ENCODE data around the gene SLC25A47.
A peak's percentile ranks its signal among the peaks of the same experiment; 100 is the strongest.
"Not testable (repeated sequence)": the region's sequence is repeated elsewhere in the genome, so short reads cannot be mapped to it uniquely, and the experiment has no call there.

SLC25A47 gene

GRCh38 chr14:100290607-100291304 lies 32.4 kb upstream of the SLC25A47 start:
- DNase-seq (ENCODE audit: low spot score), result no peak

GRCh38 chr14:100291305-100292075 lies 31.6 kb upstream of the SLC25A47 start:
- peak; percentile 58 for DNase-seq (ENCODE audit: low spot score)

GRCh38 chr14:100292301-100292775 lies 30.8 kb upstream of the SLC25A47 start:
- no peak for DNase-seq (ENCODE audit: low spot score)

GRCh38 chr14:100292776-100293461 lies 30.2 kb upstream of the SLC25A47 start:
- DNase-seq (ENCODE audit: low spot score), result no peak

- DNase-seq (ENCODE audit: low spot score), result no peak
Observed at GRCh38 chr14:100293497-100294212, 29.5 kb upstream of the SLC25A47 start.

GRCh38 chr14:100294213-100294962 lies 28.8 kb upstream of the SLC25A47 start:
- no peak for DNase-seq (ENCODE audit: low spot score)

GRCh38 chr14:100294963-100295330 lies 28.2 kb upstream of the SLC25A47 start:
- no peak for DNase-seq (ENCODE audit: low spot score)

GRCh38 chr14:100295376-100296105 lies 27.6 kb upstream of the SLC25A47 start:
- DNase-seq (ENCODE audit: low spot score), result no peak

GRCh38 chr14:100296106-100296651 lies 27.0 kb upstream of the SLC25A47 start:
- DNase-seq (ENCODE audit: low spot score), result no peak

GRCh38 chr14:100296729-100297128 lies 26.4 kb upstream of the SLC25A47 start:
- DNase-seq (ENCODE audit: low spot score), result not testable (repeated sequence)

- DNase-seq (ENCODE audit: low spot score), result peak; percentile 77
Observed at GRCh38 chr14:100297320-100298300, 25.5 kb upstream of the SLC25A47 start.

GRCh38 chr14:100298551-100299237 lies 24.4 kb upstream of the SLC25A47 start:
- no peak for DNase-seq (ENCODE audit: low spot score)

- no peak for DNase-seq (ENCODE audit: low spot score)
Observed at GRCh38 chr14:100299238-100299560, 23.9 kb upstream of the SLC25A47 start.

GRCh38 chr14:100302616-100303015 lies 20.5 kb upstream of the SLC25A47 start:
- no peak for DNase-seq (ENCODE audit: low spot score)

- DNase-seq (ENCODE audit: low spot score), result no peak
Observed at GRCh38 chr14:100303179-100303578, 20.0 kb upstream of the SLC25A47 start.

GRCh38 chr14:100303925-100304324 lies 19.2 kb upstream of the SLC25A47 start:
- DNase-seq (ENCODE audit: low spot score), result no peak

GRCh38 chr14:100304825-100305323 lies 18.3 kb upstream of the SLC25A47 start:
- no peak for DNase-seq (ENCODE audit: low spot score)

GRCh38 chr14:100305324-100306100 lies 17.6 kb upstream of the SLC25A47 start:
- no peak for DNase-seq (ENCODE audit: low spot score)
